ENCODE data around the gene SLC35F3. TPM values are rescaled to one million over a fixed set of nuclear protein-coding genes. Genes with fewer than 3 reads are reported as not detected.

SLC35F3 gene
- polyA plus RNA-seq, 1 of the 3 experiments (the other 2 are of a cell fraction): 0.87 TPM

DNA sequence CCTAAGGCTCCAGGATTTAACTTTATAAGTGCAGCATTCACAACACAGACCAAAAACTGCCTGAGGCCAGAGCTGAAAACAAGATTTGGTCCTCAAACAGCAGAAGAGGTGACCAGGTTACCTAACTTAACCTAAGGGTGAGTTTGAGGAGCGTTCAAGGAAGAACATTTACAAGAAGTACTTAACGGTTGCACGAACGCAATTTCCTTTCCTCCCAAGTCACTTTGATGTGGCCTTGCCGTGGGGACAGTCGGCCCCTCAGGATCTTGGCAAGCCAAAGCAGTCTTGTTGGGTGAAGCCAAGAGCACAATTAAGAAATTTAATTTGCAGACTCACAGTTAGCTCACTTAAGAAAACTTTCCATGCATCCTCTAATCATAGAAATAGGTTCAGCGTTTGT is 266.1 kb downstream of the SLC35F3 start:
- TF ChIP-seq, protein P1, sequence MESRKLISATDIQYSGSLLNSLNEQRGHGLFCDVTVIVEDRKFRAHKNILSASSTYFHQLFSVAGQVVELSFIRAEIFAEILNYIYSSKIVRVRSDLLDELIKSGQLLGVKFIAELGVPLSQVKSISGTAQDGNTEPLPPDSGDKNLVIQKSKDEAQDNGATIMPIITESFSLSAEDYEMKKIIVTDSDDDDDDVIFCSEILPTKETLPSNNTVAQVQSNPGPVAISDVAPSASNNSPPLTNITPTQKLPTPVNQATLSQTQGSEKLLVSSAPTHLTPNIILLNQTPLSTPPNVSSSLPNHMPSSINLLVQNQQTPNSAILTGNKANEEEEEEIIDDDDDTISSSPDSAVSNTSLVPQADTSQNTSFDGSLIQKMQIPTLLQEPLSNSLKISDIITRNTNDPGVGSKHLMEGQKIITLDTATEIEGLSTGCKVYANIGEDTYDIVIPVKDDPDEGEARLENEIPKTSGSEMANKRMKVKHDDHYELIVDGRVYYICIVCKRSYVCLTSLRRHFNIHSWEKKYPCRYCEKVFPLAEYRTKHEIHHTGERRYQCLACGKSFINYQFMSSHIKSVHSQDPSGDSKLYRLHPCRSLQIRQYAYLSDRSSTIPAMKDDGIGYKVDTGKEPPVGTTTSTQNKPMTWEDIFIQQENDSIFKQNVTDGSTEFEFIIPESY (IDR thresholded peaks at IDR 0.05; ENCODE audit: borderline replicate concordance, low read depth): no peak
- TF ChIP-seq TAF1 (IDR thresholded peaks at IDR 0.05; ENCODE audit: borderline replicate concordance, low read depth, low read length): no peak
- no peak for TF ChIP-seq FOXJ3 (CRISPR knock-in tag; IDR thresholded peaks at IDR 0.05)
- no peak for TF ChIP-seq USF2 (IDR thresholded peaks at IDR 0.05; ENCODE audit: borderline replicate concordance, low read depth, low read length)
- TF ChIP-seq RCOR1 (IDR thresholded peaks at IDR 0.05; ENCODE audit: low read length): no peak
- no peak for TF ChIP-seq ELF1 (IDR thresholded peaks at IDR 0.05)
- TF ChIP-seq FOXM1 (IDR thresholded peaks at IDR 0.05; ENCODE audit: low read depth): no peak
- no peak for TF ChIP-seq NFIC (IDR thresholded peaks at IDR 0.05; ENCODE audit: borderline replicate concordance)
- TF ChIP-seq NRF1 (IDR thresholded peaks at IDR 0.05; ENCODE audit: low read depth, low read length): no peak
- no peak for TF ChIP-seq TCF12 (IDR thresholded peaks at IDR 0.05)
- TF ChIP-seq GABPA (IDR thresholded peaks at IDR 0.05; ENCODE audit: low read depth): no peak
- TF ChIP-seq, protein P2, sequence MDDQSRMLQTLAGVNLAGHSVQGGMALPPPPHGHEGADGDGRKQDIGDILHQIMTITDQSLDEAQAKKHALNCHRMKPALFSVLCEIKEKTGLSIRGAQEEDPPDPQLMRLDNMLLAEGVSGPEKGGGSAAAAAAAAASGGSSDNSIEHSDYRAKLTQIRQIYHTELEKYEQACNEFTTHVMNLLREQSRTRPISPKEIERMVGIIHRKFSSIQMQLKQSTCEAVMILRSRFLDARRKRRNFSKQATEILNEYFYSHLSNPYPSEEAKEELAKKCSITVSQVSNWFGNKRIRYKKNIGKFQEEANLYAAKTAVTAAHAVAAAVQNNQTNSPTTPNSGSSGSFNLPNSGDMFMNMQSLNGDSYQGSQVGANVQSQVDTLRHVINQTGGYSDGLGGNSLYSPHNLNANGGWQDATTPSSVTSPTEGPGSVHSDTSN (IDR thresholded peaks at IDR 0.05): no peak
- TF ChIP-seq SIN3A (IDR thresholded peaks at IDR 0.05; ENCODE audit: borderline replicate concordance, low read depth, low read length): no peak
- no peak for TF ChIP-seq TEAD4 (IDR thresholded peaks at IDR 0.05; ENCODE audit: borderline replicate concordance, insufficient read depth)
- TF ChIP-seq YY1 (IDR thresholded peaks at IDR 0.05; ENCODE audit: low read depth): no peak
- H3K9ac ChIP-seq: no peak overlapping the region
- CTCF ChIA-PET: interaction anchor here (0.7 to 3.1 kb wide), 4 partner anchors 42 to 139 kb away, joined by 3 to 13 read pairs (median 4); no protein-coding TSS in a partner anchor
- no peaks in the 10 kb centered on the region for H3K79me2 ChIP-seq (ENCODE audit: insufficient read depth)
- no peak for DNase-seq
- POLR2A ChIA-PET: no interaction called here
- no peaks in the 10 kb centered on the region for H3K9me3 ChIP-seq
- no peak overlapping the region for H3K4me3 ChIP-seq (ENCODE audit: low read depth in 2 of 2, low read length in 1 of 2)
- no peaks in the 10 kb centered on the region for H3K4me1 ChIP-seq (ENCODE audit: control insufficient read depth in 1 of 2, insufficient read depth in 2 of 2, low read depth in 1 of 2, low read length in 1 of 2)
- H3K36me3 ChIP-seq (replicated peaks in 1 of 2; ENCODE audit: control insufficient read depth in 1 of 2, insufficient read depth in 2 of 2, low read length in 1 of 2): no peaks in the 10 kb centered on the region
- H4K20me1 ChIP-seq (ENCODE audit: insufficient read depth): no peaks in the 10 kb centered on the region
- WGBS (ENCODE audit: low lambda C conversion rate): 75% methylated on average over 7 of the region's 7 CpGs
- H3F3A ChIP-seq (replicated peaks; ENCODE audit: insufficient read depth): no peaks in the 10 kb centered on the region
- no peak overlapping the region for H3K27ac ChIP-seq (ENCODE audit: low read depth in 2 of 2, low read length in 1 of 2)
- no peaks in the 10 kb centered on the region; the same call in 1 of the 2 replicates for H3K27me3 ChIP-seq (ENCODE audit: insufficient read depth)
- H3K4me2 ChIP-seq: no peak overlapping the region
- H2AFZ ChIP-seq (ENCODE audit: low read depth): no peak overlapping the region
- H3K9me2 ChIP-seq: no peaks in the 10 kb centered on the region

- ChIA-PET CTCF (interaction anchor here (1.0 to 1.8 kb wide), 3 partner anchors 30 to 137 kb away, joined by 3 to 4 read pairs (median 3); no protein-coding TSS in a partner anchor), POLR2A (no interaction called here)
- Histone ChIP-seq H3K9ac (no peak overlapping the region), H3K4me1 (ENCODE audit: control insufficient read depth in 1 of 2, insufficient read depth in 2 of 2, low read depth in 1 of 2, low read length in 1 of 2) (no peaks in the 10 kb centered on the region), H3K4me3 (ENCODE audit: low read depth in 2 of 2, low read length in 1 of 2) (no peak overlapping the region), H3K9me3 (no peaks in the 10 kb centered on the region), H3K27ac (ENCODE audit: low read depth in 2 of 2, low read length in 1 of 2) (no peak overlapping the region), H3K9me2 (no peaks in the 10 kb centered on the region), H3F3A (replicated peaks; ENCODE audit: insufficient read depth) (no peaks in the 10 kb centered on the region), H3K27me3 (ENCODE audit: insufficient read depth) (peaks cover 5% of the 10 kb centered on the region; the same call in 1 of the 2 replicates), H3K4me2 (no peak overlapping the region), H2AFZ (ENCODE audit: low read depth) (no peak overlapping the region), H3K79me2 (ENCODE audit: insufficient read depth) (no peaks in the 10 kb centered on the region), H3K36me3 (replicated peaks in 1 of 2; ENCODE audit: control insufficient read depth in 1 of 2, insufficient read depth in 2 of 2, low read length in 1 of 2) (no peaks in the 10 kb centered on the region), H4K20me1 (ENCODE audit: insufficient read depth) (no peaks in the 10 kb centered on the region)
- WGBS (ENCODE audit: low lambda C conversion rate): no CpG with 5 or more reads among the region's 3 CpGs
- no peak for DNase-seq
- no peak for TF ChIP-seq GABPA (IDR thresholded peaks at IDR 0.05; ENCODE audit: low read depth)
These were observed 269.5 kb downstream of the SLC35F3 start for GRCh38 chr1:234173968-234174367.

Data from SK-N-SH (cell line).